GM18868 (cell line): ENCODE data around the gene BSCL2.
"Not testable (repeated sequence)": the region's sequence is repeated elsewhere in the genome, so short reads cannot be mapped to it uniquely, and the experiment has no call there.

Experiments used
- ATAC-seq: cut with Tn5 transposase; IDR thresholded peaks from one replicate; pipeline ENCODE4 v1.9.1; 2021; ENCODE audit warnings: mild to moderate bottlenecking, moderate library complexity; ENCODE audit not compliant: unreplicated experiment

Gene BSCL2

GRCh38 chr11:62719302-62719978 lies 12.2 kb upstream of the BSCL2 start:
- ATAC-seq = no peak

GRCh38 chr11:62716816-62717215 lies 9.6 kb upstream of the BSCL2 start:
- ATAC-seq = no peak

GRCh38 chr11:62716206-62716605 lies 9.0 kb upstream of the BSCL2 start:
- no peak for ATAC-seq

GRCh38 chr11:62715150-62716130 lies 8.2 kb upstream of the BSCL2 start:
- no peak for ATAC-seq

GRCh38 chr11:62713343-62713742 lies 6.1 kb upstream of the BSCL2 start:
- no peak for ATAC-seq

- ATAC-seq = no peak
These were observed 5.6 kb upstream of the BSCL2 start for GRCh38 chr11:62712861-62713260.

- no peak for ATAC-seq
These were observed 5.1 kb upstream of the BSCL2 start for GRCh38 chr11:62712276-62712812.

GRCh38 chr11:62710001-62710345 lies 2.7 kb upstream of the BSCL2 start:
- ATAC-seq = no peak

GRCh38 chr11:62709247-62710000 lies 2.2 kb upstream of the BSCL2 start:
- ATAC-seq = peak; percentile 70

GRCh38 chr11:62708793-62709192 lies 1.6 kb upstream of the BSCL2 start:
- ATAC-seq = no peak

- no peak for ATAC-seq
These were observed 1.2 kb upstream of the BSCL2 start for GRCh38 chr11:62708392-62708791.

- ATAC-seq = no peak
These were observed 375 bp downstream of the BSCL2 start for GRCh38 chr11:62706850-62707247.

GRCh38 chr11:62705880-62706849 lies 1.1 kb downstream of the BSCL2 start:
- peak; percentile 68 for ATAC-seq

GRCh38 chr11:62705413-62705812 lies 1.8 kb downstream of the BSCL2 start:
- no peak for ATAC-seq

GRCh38 chr11:62703921-62704320 lies 3.3 kb downstream of the BSCL2 start:
- not testable (repeated sequence) for ATAC-seq

GRCh38 chr11:62702246-62702645 lies 5.0 kb downstream of the BSCL2 start:
- ATAC-seq = no peak

GRCh38 chr11:62694455-62695167 lies 12.6 kb downstream of the BSCL2 start:
- no peak for ATAC-seq

- ATAC-seq = not testable (repeated sequence)
These were observed 13.6 kb downstream of the BSCL2 start for GRCh38 chr11:62693624-62694023.

- no peak for ATAC-seq
These were observed 17.6 kb downstream of the BSCL2 start, which contains the start of gene LRRN4CL for GRCh38 chr11:62689421-62690183. LRRN4CL (minus strand) TSS chr11:62689530; CDS start chr11:62688508, 1,022 bp downstream.
